Trophoblast cell (in vitro differentiated cells and primary cell): ENCODE measurements around the gene MYH11.
A peak's percentile ranks its signal among the peaks of the same experiment; 100 is the strongest.
"Not testable (repeated sequence)": the region's sequence is repeated elsewhere in the genome, so short reads cannot be mapped to it uniquely, and the experiment has no call there.

Experiments
- DNase-seq, 2 donors: peaks; one replicate each; pipeline ENCODE4 v3.0.0-alpha.2; 2016
- H2AFZ ChIP-seq: 2 replicates; pipeline ENCODE4 v1.6.1; 2013; ENCODE audit warnings: low read length, moderate library complexity, mild to moderate bottlenecking; ENCODE audit not compliant: insufficient read depth, poor library complexity
- H2AK5ac ChIP-seq: 2 replicates; pipeline ENCODE4 v1.6.1; 2013; ENCODE audit warnings: mild to moderate bottlenecking, low read length
- H2BK120ac ChIP-seq: 2 replicates; pipeline ENCODE4 v1.6.1; 2013; ENCODE audit warnings: low read length, mild to moderate bottlenecking, moderate library complexity; ENCODE audit not compliant: insufficient read depth, poor library complexity
- H2BK12ac ChIP-seq: 2 replicates; pipeline ENCODE4 v1.6.1; 2013; ENCODE audit warnings: mild to moderate bottlenecking, low read length, moderate library complexity
- H2BK5ac ChIP-seq: 2 replicates; pipeline ENCODE4 v1.6.1; 2013; ENCODE audit warnings: low read length, low read depth, moderate library complexity, mild to moderate bottlenecking; ENCODE audit not compliant: poor library complexity
- H3K14ac ChIP-seq: 2 replicates; pipeline ENCODE4 v1.6.1; 2013; ENCODE audit warnings: mild to moderate bottlenecking, low read length
- H3K18ac ChIP-seq: 2 replicates; pipeline ENCODE4 v1.6.1; 2013; ENCODE audit warnings: mild to moderate bottlenecking, low read length
- H3K23ac ChIP-seq: 2 replicates; pipeline ENCODE4 v1.6.1; 2013; ENCODE audit warnings: low read length
- H3K27ac ChIP-seq: 2 replicates; pipeline ENCODE4 v1.5.1; 2013; ENCODE audit warnings: low read depth, mild to moderate bottlenecking, inconsistent platforms, low read length, moderate library complexity
- H3K27me3 ChIP-seq: 2 replicates; pipeline ENCODE4 v1.6.1; 2013; ENCODE audit warnings: inconsistent platforms, mild to moderate bottlenecking, low read length, moderate library complexity; ENCODE audit not compliant: insufficient read depth
- H3K36me3 ChIP-seq, 2 experiments: 1 replicate in 1 of 2; 2 replicates in 1 of 2; pipeline ENCODE4 v1.6.1; 2013; ENCODE audit warnings: low read length in 2 of 2, mild to moderate bottlenecking in 2 of 2, moderate library complexity in 1 of 2; ENCODE audit not compliant: insufficient read depth in 2 of 2, control insufficient read depth in 1 of 2
- H3K4ac ChIP-seq: 2 replicates; pipeline ENCODE4 v1.6.1; 2013; ENCODE audit warnings: low read depth, mild to moderate bottlenecking, low read length, moderate library complexity
- H3K4me1 ChIP-seq, 2 experiments: 1 replicate in 1 of 2; 2 replicates in 1 of 2; pipeline ENCODE4 v1.6.1; 2013; ENCODE audit warnings: low read length in 2 of 2, mild to moderate bottlenecking in 2 of 2, moderate library complexity in 1 of 2; ENCODE audit not compliant: insufficient read depth in 2 of 2, control insufficient read depth in 1 of 2
- H3K4me2 ChIP-seq: 2 replicates; pipeline ENCODE4 v1.6.1; 2013; ENCODE audit warnings: inconsistent platforms, mild to moderate bottlenecking, low read length, moderate library complexity
- H3K4me3 ChIP-seq: 2 replicates; pipeline ENCODE4 v1.5.1; 2013; ENCODE audit warnings: mild to moderate bottlenecking, low read depth, low read length, inconsistent platforms
- H3K79me1 ChIP-seq: one replicate; pipeline ENCODE4 v1.6.1; 2013; ENCODE audit warnings: low read length
- H3K79me2 ChIP-seq: 2 replicates; pipeline ENCODE4 v1.6.1; 2013; ENCODE audit warnings: low read length, mild to moderate bottlenecking; ENCODE audit not compliant: control insufficient read depth, insufficient read depth, poor library complexity
- H3K9ac ChIP-seq: 2 replicates; pipeline ENCODE4 v1.6.1; 2013; ENCODE audit warnings: mild to moderate bottlenecking, low read length
- H3K9me3 ChIP-seq: 2 replicates; pipeline ENCODE4 v1.6.1; 2013; ENCODE audit warnings: low read depth, mild to moderate bottlenecking, control low read depth, inconsistent platforms, low read length; ENCODE audit not compliant: insufficient read depth
- H4K12ac ChIP-seq: 2 replicates; pipeline ENCODE4 v1.6.1; 2013; ENCODE audit warnings: low read depth, mild to moderate bottlenecking, low read length, moderate library complexity
- H4K8ac ChIP-seq: 2 replicates; pipeline ENCODE4 v1.6.1; 2013; ENCODE audit warnings: low read depth, mild to moderate bottlenecking, low read length, moderate library complexity
- H4K91ac ChIP-seq: one replicate; pipeline ENCODE4 v1.6.1; 2013; ENCODE audit warnings: low read depth, mild to moderate bottlenecking, low read length, moderate library complexity
- WGBS: extraction: QIAGEN DNeasy Blood & Tissue Kit; methylation state at CpG from one replicate; pipeline ENCODE4 v1.1.7; 2013; ENCODE audit warnings: missing lambda C conversion rate; ENCODE audit not compliant: insufficient read length, insufficient coverage; ENCODE audit errors: extremely low coverage; 5-methylcytosine and 5-hydroxymethylcytosine counted together

MYH11 gene

GRCh38 chr16:15810949-15811348, 45.9 kb downstream of the MYH11 start:
- Histone ChIP-seq H3K9ac (no peak overlapping the region), H3K79me2 (no peaks in the 10 kb centered on the region), H3K4me1 (no peaks in the 10 kb centered on the region), H2AK5ac (no peak overlapping the region), H3K27me3 (no peaks in the 10 kb centered on the region), H2BK12ac (no peak overlapping the region), H3K4me3 (no peak overlapping the region), H3K18ac (no peak overlapping the region), H3K79me1 (no peaks in the 10 kb centered on the region), H4K12ac (no peak overlapping the region), H3K4me2 (no peak overlapping the region), H2BK5ac (no peak overlapping the region), H3K27ac (no peak overlapping the region), H2BK120ac (no peak overlapping the region), H3K14ac (no peak overlapping the region), H3K23ac (no peak overlapping the region), H4K8ac (no peak overlapping the region), H2AFZ (no peak overlapping the region), H3K4ac (no peak overlapping the region), H3K36me3 (no peaks in the 10 kb centered on the region), H4K91ac (no peak overlapping the region), H3K9me3 (peaks cover 2% of the 10 kb centered on the region)
- no peak for DNase-seq
- no CpG with 5 or more reads among the region's 3 CpGs for WGBS

GRCh38 chr16:15810411-15810810, 46.4 kb downstream of the MYH11 start:
- peak in 1 of 2 donors; percentile 38 for DNase-seq
- no peak overlapping the region for H3K9ac ChIP-seq
- H2AFZ ChIP-seq: no peak overlapping the region
- no peak overlapping the region for H4K12ac ChIP-seq
- no peaks in the 10 kb centered on the region for H3K27me3 ChIP-seq
- no CpG with 5 or more reads among the region's 4 CpGs for WGBS
- H3K4me2 ChIP-seq: no peak overlapping the region
- H3K23ac ChIP-seq: no peak overlapping the region
- H3K18ac ChIP-seq: no peak overlapping the region
- H3K79me2 ChIP-seq: no peaks in the 10 kb centered on the region
- H3K9me3 ChIP-seq: peaks cover 2% of the 10 kb centered on the region
- no peaks in the 10 kb centered on the region for H3K36me3 ChIP-seq
- H2BK120ac ChIP-seq: no peak overlapping the region
- H4K91ac ChIP-seq: no peak overlapping the region
- no peaks in the 10 kb centered on the region for H3K4me1 ChIP-seq
- no peak overlapping the region for H3K27ac ChIP-seq
- no peak overlapping the region for H2BK12ac ChIP-seq
- no peak overlapping the region for H3K14ac ChIP-seq
- no peak overlapping the region for H4K8ac ChIP-seq
- H3K4me3 ChIP-seq: no peak overlapping the region
- H2BK5ac ChIP-seq: no peak overlapping the region
- H3K79me1 ChIP-seq: no peaks in the 10 kb centered on the region
- H3K4ac ChIP-seq: no peak overlapping the region
- no peak overlapping the region for H2AK5ac ChIP-seq

- H2AK5ac ChIP-seq, H3K79me1 ChIP-seq, DNase-seq, H3K4me3 ChIP-seq, H3K9ac ChIP-seq, H3K14ac ChIP-seq, H3K4ac ChIP-seq, H2AFZ ChIP-seq, H3K27ac ChIP-seq, H3K4me1 ChIP-seq, H4K91ac ChIP-seq, H3K23ac ChIP-seq, H2BK5ac ChIP-seq, H2BK120ac ChIP-seq, H3K4me2 ChIP-seq, H3K36me3 ChIP-seq, H3K18ac ChIP-seq, H2BK12ac ChIP-seq, H3K79me2 ChIP-seq, H4K8ac ChIP-seq, H3K9me3 ChIP-seq, H3K27me3 ChIP-seq, H4K12ac ChIP-seq: not testable (repeated sequence)
- no CpG with 5 or more reads among the region's 7 CpGs for WGBS
Measured at GRCh38 chr16:15809297-15809696, 47.5 kb downstream of the MYH11 start.

- H3K4me1 ChIP-seq: no peaks in the 10 kb centered on the region
- H3K79me2 ChIP-seq: no peaks in the 10 kb centered on the region
- no peak overlapping the region for H4K91ac ChIP-seq
- peaks cover 2% of the 10 kb centered on the region for H3K9me3 ChIP-seq
- H3K27ac ChIP-seq: no peak overlapping the region
- H3K27me3 ChIP-seq: no peaks in the 10 kb centered on the region
- H2BK5ac ChIP-seq: no peak overlapping the region
- no peak for DNase-seq
- no peak overlapping the region for H3K14ac ChIP-seq
- no CpG with 5 or more reads among the region's 8 CpGs for WGBS
- H3K9ac ChIP-seq: no peak overlapping the region
- no peak overlapping the region for H2AFZ ChIP-seq
- no peak overlapping the region for H3K4ac ChIP-seq
- H3K36me3 ChIP-seq: no peaks in the 10 kb centered on the region
- no peak overlapping the region for H3K4me3 ChIP-seq
- no peak overlapping the region for H2AK5ac ChIP-seq
- no peak overlapping the region for H3K18ac ChIP-seq
- H3K4me2 ChIP-seq: no peak overlapping the region
- H3K79me1 ChIP-seq: no peaks in the 10 kb centered on the region
- no peak overlapping the region for H4K12ac ChIP-seq
- H2BK12ac ChIP-seq: no peak overlapping the region
- H4K8ac ChIP-seq: no peak overlapping the region
- no peak overlapping the region for H3K23ac ChIP-seq
- no peak overlapping the region for H2BK120ac ChIP-seq
Measured at GRCh38 chr16:15808071-15808470, 48.8 kb downstream of the MYH11 start.
